ENCODE data around the gene GRM2.

DNA sequence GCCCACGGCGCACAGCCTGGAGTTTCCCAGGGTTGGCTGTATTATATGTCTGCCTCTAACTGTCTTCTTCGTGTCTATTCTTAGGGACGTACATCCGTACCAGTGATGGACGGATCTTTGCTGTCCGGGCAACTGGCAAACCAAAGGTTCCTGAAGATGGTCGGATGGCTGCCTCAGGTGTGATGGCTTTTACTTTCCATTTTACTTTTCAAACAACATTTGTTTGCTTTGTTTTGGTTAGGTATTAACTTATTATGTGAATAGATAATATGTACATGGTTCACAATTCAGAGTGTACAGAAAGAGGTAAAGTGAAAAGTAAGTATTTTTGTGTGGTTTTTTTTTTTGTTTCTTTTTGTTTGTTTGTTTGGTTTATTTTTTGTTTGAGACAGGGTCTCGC, 46.9 kb upstream of the GRM2 start:
- no peak for TF ChIP-seq POLR2A (IDR thresholded peaks at IDR 0.05)
- TF ChIP-seq, protein P1, sequence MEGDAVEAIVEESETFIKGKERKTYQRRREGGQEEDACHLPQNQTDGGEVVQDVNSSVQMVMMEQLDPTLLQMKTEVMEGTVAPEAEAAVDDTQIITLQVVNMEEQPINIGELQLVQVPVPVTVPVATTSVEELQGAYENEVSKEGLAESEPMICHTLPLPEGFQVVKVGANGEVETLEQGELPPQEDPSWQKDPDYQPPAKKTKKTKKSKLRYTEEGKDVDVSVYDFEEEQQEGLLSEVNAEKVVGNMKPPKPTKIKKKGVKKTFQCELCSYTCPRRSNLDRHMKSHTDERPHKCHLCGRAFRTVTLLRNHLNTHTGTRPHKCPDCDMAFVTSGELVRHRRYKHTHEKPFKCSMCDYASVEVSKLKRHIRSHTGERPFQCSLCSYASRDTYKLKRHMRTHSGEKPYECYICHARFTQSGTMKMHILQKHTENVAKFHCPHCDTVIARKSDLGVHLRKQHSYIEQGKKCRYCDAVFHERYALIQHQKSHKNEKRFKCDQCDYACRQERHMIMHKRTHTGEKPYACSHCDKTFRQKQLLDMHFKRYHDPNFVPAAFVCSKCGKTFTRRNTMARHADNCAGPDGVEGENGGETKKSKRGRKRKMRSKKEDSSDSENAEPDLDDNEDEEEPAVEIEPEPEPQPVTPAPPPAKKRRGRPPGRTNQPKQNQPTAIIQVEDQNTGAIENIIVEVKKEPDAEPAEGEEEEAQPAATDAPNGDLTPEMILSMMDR (IDR thresholded peaks at IDR 0.05): no peak

Measured in lower leg skin (tissue), 3 donors.